ENCODE data around the gene ICAM3.

Gene ICAM3

GRCh38 chr19:10290876-10291553, 48.4 kb downstream of the ICAM3 start:
- peak; percentile 83 for DNase-seq (ENCODE audit: low spot score)

DNA sequence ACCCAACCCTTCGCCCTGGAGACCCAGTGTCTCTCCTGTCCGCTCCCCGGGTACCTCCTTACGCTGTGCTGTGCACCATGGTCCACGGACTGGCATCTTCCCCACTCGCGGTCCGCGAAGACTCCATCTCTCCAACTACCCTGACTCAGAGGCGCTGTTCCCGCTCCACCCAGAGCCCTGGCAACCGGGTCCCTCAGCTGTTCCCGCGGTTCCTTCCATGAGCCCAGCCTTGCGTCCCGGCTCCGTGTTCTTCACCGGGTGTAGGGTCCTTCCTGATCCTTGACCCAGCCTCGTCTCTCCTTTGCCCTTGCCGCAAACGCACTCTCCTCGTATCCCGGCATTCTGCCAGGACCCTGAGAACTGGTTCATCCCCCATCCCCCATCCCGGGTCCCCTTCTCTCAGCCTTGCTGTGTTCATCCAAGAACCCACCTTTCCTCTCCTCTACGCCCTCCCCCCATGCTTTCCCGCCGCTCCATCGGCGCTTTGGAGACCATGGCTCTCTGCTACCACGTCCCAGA, 49.0 kb downstream of the ICAM3 start:
- no peak for DNase-seq (ENCODE audit: low spot score)

GRCh38 chr19:10289836-10290356, 49.5 kb downstream of the ICAM3 start, which contains the start of gene ICAM5:
Gene ICAM5 (plus strand): TSS chr19:10289952. CDS start chr19:10290044, 92 bp downstream.
- DNase-seq (ENCODE audit: low spot score) = no peak

DNA sequence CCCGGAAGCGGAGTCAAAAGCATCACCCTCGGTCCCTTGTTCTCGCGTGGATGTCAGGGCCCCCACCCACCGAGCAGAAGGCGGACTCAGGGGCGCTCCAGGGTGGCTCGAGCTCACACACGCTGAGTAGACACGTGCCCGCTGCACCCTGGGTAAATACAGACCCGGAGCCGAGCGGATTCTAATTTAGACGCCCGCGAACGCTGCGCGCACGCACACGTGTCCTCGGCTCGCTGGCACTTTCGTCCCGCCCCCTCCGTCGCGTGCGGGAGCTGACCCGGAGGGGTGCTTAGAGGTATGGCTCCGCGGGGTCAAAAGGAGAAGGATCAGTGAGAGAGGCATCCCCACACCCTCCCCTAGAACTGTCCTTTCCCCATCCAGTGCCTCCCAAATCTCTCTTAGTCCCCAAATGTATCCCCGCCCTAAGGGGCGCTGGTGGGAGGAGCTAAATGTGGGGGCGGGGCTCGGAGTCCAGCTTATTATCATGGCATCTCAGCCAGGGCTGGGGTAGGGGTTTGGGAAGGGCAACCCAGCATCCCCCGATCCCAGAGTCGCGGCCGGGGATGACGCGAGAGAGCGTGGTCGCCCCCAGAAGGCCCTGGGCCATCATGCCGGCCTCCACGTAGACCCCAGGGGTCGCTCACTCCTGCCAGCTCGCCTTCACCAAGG, 50.1 kb downstream of the ICAM3 start:
- DNase-seq (ENCODE audit: low spot score) = peak; percentile 82

GRCh38 chr19:10288662-10289166, 50.7 kb downstream of the ICAM3 start:
- DNase-seq (ENCODE audit: low spot score) = peak; percentile 86

DNA sequence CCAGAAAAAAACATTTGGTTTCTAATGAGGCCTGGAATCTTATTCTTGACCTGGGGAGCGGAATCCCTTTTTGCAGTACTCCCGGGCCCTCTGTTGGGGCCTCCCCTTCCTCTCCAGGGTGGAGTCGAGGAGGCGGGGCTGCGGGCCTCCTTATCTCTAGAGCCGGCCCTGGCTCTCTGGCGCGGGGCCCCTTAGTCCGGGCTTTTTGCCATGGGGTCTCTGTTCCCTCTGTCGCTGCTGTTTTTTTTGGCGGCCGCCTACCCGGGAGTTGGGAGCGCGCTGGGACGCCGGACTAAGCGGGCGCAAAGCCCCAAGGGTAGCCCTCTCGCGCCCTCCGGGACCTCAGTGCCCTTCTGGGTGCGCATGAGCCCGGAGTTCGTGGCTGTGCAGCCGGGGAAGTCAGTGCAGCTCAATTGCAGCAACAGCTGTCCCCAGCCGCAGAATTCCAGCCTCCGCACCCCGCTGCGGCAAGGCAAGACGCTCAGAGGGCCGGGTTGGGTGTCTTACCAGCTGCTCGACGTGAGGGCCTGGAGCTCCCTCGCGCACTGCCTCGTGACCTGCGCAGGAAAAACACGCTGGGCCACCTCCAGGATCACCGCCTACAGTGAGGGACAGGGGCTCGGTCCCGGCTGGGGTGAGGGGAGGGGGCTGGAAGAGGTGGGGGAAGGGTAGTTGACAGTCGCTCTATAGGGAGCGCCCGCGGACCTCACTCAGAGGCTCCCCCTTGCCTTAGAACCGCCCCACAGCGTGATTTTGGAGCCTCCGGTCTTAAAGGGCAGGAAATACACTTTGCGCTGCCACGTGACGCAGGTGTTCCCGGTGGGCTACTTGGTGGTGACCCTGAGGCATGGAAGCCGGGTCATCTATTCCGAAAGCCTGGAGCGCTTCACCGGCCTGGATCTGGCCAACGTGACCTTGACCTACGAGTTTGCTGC, 52.4 kb downstream of the ICAM3 start, which contains the start of gene ICAM4:
Gene ICAM4 (plus strand): TSS at position 153 of the 935 bp plus-strand sequence. CDS start 58 bp downstream, at position 211.
- peak; percentile 85 for DNase-seq (ENCODE audit: low spot score)

DNA sequence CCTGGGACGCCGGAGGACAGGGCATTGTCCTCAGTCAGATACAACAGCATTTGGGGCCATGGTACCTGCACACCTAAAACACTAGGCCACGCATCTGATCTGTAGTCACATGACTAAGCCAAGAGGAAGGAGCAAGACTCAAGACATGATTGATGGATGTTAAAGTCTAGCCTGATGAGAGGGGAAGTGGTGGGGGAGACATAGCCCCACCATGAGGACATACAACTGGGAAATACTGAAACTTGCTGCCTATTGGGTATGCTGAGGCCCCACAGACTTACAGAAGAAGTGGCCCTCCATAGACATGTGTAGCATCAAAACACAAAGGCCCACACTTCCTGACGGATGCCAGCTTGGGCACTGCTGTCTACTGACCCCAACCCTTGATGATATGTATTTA, 54.0 kb downstream of the ICAM3 start:
- DNase-seq (ENCODE audit: low spot score) = no peak

- no peak for DNase-seq (ENCODE audit: low spot score)
These were observed 54.5 kb downstream of the ICAM3 start for GRCh38 chr19:10284960-10285278.

DNA sequence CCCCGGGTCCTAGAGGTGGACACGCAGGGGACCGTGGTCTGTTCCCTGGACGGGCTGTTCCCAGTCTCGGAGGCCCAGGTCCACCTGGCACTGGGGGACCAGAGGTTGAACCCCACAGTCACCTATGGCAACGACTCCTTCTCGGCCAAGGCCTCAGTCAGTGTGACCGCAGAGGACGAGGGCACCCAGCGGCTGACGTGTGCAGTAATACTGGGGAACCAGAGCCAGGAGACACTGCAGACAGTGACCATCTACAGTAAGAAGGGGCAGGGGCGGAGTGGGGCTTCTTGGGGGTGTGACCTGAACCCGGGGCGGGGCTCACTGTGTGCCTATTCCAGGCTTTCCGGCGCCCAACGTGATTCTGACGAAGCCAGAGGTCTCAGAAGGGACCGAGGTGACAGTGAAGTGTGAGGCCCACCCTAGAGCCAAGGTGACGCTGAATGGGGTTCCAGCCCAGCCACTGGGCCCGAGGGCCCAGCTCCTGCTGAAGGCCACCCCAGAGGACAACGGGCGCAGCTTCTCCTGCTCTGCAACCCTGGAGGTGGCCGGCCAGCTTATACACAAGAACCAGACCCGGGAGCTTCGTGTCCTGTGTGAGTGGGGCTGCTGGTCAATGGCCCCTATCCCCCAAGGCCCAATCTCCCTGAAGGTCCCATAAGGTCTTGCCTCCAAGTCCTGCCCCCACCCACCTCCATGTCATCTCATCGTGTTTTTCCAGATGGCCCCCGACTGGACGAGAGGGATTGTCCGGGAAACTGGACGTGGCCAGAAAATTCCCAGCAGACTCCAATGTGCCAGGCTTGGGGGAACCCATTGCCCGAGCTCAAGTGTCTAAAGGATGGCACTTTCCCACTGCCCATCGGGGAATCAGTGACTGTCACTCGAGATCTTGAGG, 55.1 kb downstream of the ICAM3 start:
- no peak for DNase-seq (ENCODE audit: low spot score)

Measured in hematopoietic multipotent progenitor cell treated with erythropoietin and hydrocortisone succinate and interleukin-3 and kit ligand, for 17 days (in vitro differentiated cells).